Measurements from ENCODE around the gene WDR7. TPM values are rescaled to one million over a fixed set of nuclear protein-coding genes. Genes with fewer than 3 reads are reported as not detected.

Gene WDR7
- total and polyA plus RNA-seq, 2 of the 4 experiments (the other 2 are of a cell fraction) = 3.7 to 23.3 TPM

- no peak overlapping the region for H3K4me3 ChIP-seq (ENCODE audit: insufficient read depth, low read depth, low read length)
- no peak overlapping the region for H3K27ac ChIP-seq (ENCODE audit: insufficient read depth, low read length)
- H2BK20ac ChIP-seq (ENCODE audit: low read depth, low read length) = no peak overlapping the region
- no peak overlapping the region for H3K4me2 ChIP-seq (ENCODE audit: low read depth, low read length)
- peaks cover 2% of the 10 kb centered on the region for H3K4me1 ChIP-seq (ENCODE audit: control insufficient read depth, insufficient read depth, low read length)
- dilution Hi-C loops (cut with HindIII; ENCODE audit: low sequenced_read_pairs, unreplicated experiment) (no loop called here), in situ Hi-C loops (cut with MboI; ENCODE audit: low sequenced_read_pairs) (no loop called here), intact Hi-C loops (cut with micrococcal nuclease) (no loop called here)
- no peak overlapping the region for H2BK120ac ChIP-seq (ENCODE audit: low read depth, low read length)
- no peak overlapping the region for H3K56ac ChIP-seq (ENCODE audit: extremely low read depth, insufficient read depth, low read length)
- H3K14ac ChIP-seq (replicated peaks; ENCODE audit: low read depth, low read length) = no peak overlapping the region
- POLR2A ChIA-PET (ENCODE audit: unreplicated experiment) = no interaction called here
- DNase-seq = no peak
- no peak overlapping the region for H3K4ac ChIP-seq (ENCODE audit: low read depth, low read length)
- no peak overlapping the region for H2AK5ac ChIP-seq (ENCODE audit: low read depth, low read length)
- no CpG with 5 or more reads among the region's 6 CpGs for WGBS, 2 experiments (ENCODE audit: extremely low coverage in 2 of 2, insufficient read length in 1 of 2)
- no peaks in the 10 kb centered on the region for H3K9me3 ChIP-seq (ENCODE audit: control insufficient read depth, insufficient read depth, low read length)
- no peaks in the 10 kb centered on the region for H4K20me1 ChIP-seq (ENCODE audit: insufficient read depth, low read length)
- no peak overlapping the region for H3K18ac ChIP-seq (ENCODE audit: low read depth, low read length)
- no peak overlapping the region for H4K91ac ChIP-seq (ENCODE audit: insufficient read depth, low read depth, low read length)
- no peak overlapping the region for H4K5ac ChIP-seq (ENCODE audit: low read depth, low read length)
- H2BK15ac ChIP-seq (ENCODE audit: low read depth, low read length) = no peak overlapping the region
- TF ChIP-seq CTCF (conservative IDR thresholded peaks at IDR 0.05; ENCODE audit: low read depth, low read length) (no peak), RFX5 (IDR thresholded peaks at IDR 0.05; ENCODE audit: low read depth, low read length) (no peak), NFE2L2 (IDR thresholded peaks at IDR 0.05; ENCODE audit: low read depth, low read length) (no peak), RAD21 (IDR thresholded peaks at IDR 0.05; ENCODE audit: low read length) (no peak), MXI1 (IDR thresholded peaks at IDR 0.05; ENCODE audit: borderline replicate concordance, low read depth, low read length) (no peak), FOS (IDR thresholded peaks at IDR 0.05; ENCODE audit: low read depth, low read length) (no peak), ELK1 (IDR thresholded peaks at IDR 0.05; ENCODE audit: borderline replicate concordance, low read depth, low read length) (no peak), CHD1 (IDR thresholded peaks at IDR 0.05; ENCODE audit: low read depth, low read length) (no peak), CEBPB (IDR thresholded peaks at IDR 0.05; ENCODE audit: low read depth, low read length) (no peak), MAFK (IDR thresholded peaks at IDR 0.05; ENCODE audit: low read depth, low read length) (no peak)
- ATAC-seq (ENCODE audit: low read depth) = no peak
- H2BK5ac ChIP-seq (ENCODE audit: low read depth, low read length, poor library complexity, severe bottlenecking) = no peak overlapping the region
- H3K23ac ChIP-seq (ENCODE audit: low read depth, low read length) = no peak overlapping the region
- H3K27me3 ChIP-seq (ENCODE audit: control insufficient read depth, insufficient read depth, low read length) = no peaks in the 10 kb centered on the region
- H4K8ac ChIP-seq (ENCODE audit: low read depth in 2 of 2, low read length in 2 of 2) = no peak overlapping the region
- no TSS peak for BruUV-seq (replicated peaks)
- H3K36me3 ChIP-seq (ENCODE audit: control insufficient read depth, insufficient read depth, low read length) = no peaks in the 10 kb centered on the region
- no peak overlapping the region for H2AFZ ChIP-seq (replicated peaks; ENCODE audit: low read length, poor library complexity)
- CTCF ChIA-PET = no interaction called here
- no peaks in the 10 kb centered on the region for H3K79me1 ChIP-seq (ENCODE audit: low read depth in 1 of 2, low read length in 2 of 2)
- peaks cover 2% of the 10 kb centered on the region; the same call in 1 of the 2 replicates for H3K9me1 ChIP-seq (ENCODE audit: insufficient read depth, low read length)
- H2AK9ac ChIP-seq (replicated peaks; ENCODE audit: low read depth, low read length, poor library complexity) = no peak overlapping the region
- H3K9ac ChIP-seq (ENCODE audit: low read depth, low read length) = no peak overlapping the region
Measured at GRCh38 chr18:56775701-56776100, 124.5 kb downstream of the WDR7 start.
